ENCODE results near the gene TLE4.

DNA sequence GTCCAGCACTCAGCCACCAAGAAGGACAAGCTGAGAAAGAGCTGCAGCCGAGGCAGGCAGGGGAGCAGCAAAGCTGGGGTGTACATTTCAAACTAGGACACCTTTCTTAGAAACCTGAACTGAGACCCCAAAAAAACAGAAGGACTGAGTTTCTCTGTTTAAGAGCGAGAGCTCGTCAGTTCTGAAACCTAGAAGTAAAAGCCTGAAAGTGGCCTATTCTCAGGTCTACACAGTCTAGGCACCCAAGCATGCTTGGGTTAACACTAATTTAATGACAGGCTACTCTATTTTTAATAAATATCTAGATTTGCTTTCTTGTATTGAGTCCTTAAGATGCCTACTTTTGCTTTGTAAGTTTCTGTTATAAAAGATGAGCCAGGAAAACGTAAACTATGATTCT is 49.0 kb upstream of the TLE4 start:
- no peak for TF ChIP-seq CTCF (IDR thresholded peaks at IDR 0.05)
- no peak for TF ChIP-seq POLR2A (IDR thresholded peaks at IDR 0.05)

All from esophagus squamous epithelium (tissue), 4 donors.